ENCODE results near the gene CCDC110.

- TF ChIP-seq JUND (IDR thresholded peaks at IDR 0.05): no peak
- TF ChIP-seq NFIC (IDR thresholded peaks at IDR 0.05; ENCODE audit: borderline replicate concordance): no peak
- TF ChIP-seq POLR2AphosphoS5 (IDR thresholded peaks at IDR 0.05; ENCODE audit: low read depth, low read length): no peak
- TF ChIP-seq SMC3 (IDR thresholded peaks at IDR 0.05; ENCODE audit: low read depth, low read length): no peak
- no peak for TF ChIP-seq CTCF (IDR thresholded peaks at IDR 0.05)
- no peak for TF ChIP-seq MEF2A (IDR thresholded peaks at IDR 0.05; ENCODE audit: borderline replicate concordance, low read depth)
- TF ChIP-seq ZBTB33 (IDR thresholded peaks at IDR 0.05; ENCODE audit: borderline replicate concordance, low read depth): no peak
- TF ChIP-seq YY1 (IDR thresholded peaks at IDR 0.05; ENCODE audit: low read depth): no peak
These were observed 5.8 kb downstream of the CCDC110 start for GRCh38 chr4:185465707-185466106.
